Activated CD4-positive, alpha-beta T cell treated with anti-CD3 and anti-CD28 coated beads, Interleukin-2, amount 10 ng/mL, durations not matched to agents 24 days and 14 days (primary cell): ENCODE data around the gene ZNF236. TPM values are rescaled to one million over a fixed set of nuclear protein-coding genes. Genes with fewer than 3 reads are reported as not detected.
A peak's percentile ranks its signal among the peaks of the same experiment; 100 is the strongest.
"Not testable (repeated sequence)": the region's sequence is repeated elsewhere in the genome, so short reads cannot be mapped to it uniquely, and the experiment has no call there.

Experiments
- DNase-seq: peaks from one replicate; pipeline ENCODE4 v3.0.0; 2022
- H3K27ac Mint-ChIP-seq: one replicate; pipeline ENCODE4 v1.8.0; 2022; ENCODE audit warnings: mild to moderate bottlenecking, mixed read lengths
- H3K27me3 Mint-ChIP-seq: one replicate; pipeline ENCODE4 v1.8.0; 2022; ENCODE audit warnings: mixed read lengths
- H3K36me3 Mint-ChIP-seq: one replicate; pipeline ENCODE4 v1.8.0; 2022; ENCODE audit warnings: low read depth, mild to moderate bottlenecking, mixed read lengths
- H3K4me1 Mint-ChIP-seq: one replicate; pipeline ENCODE4 v1.8.0; 2021; ENCODE audit warnings: mixed read lengths
- H3K4me3 Mint-ChIP-seq: one replicate; pipeline ENCODE4 v1.8.0; 2022; ENCODE audit warnings: mild to moderate bottlenecking, moderate library complexity, mixed read lengths
- H3K9me3 Mint-ChIP-seq: one replicate; pipeline ENCODE4 v1.8.0; 2021; ENCODE audit warnings: mixed read lengths
- intact Hi-C: fragments of 100-400 bp; cut with micrococcal nuclease; formaldehyde crosslinking; loops from one replicate; pipeline ENCODE4 v1.15.1; 2023
- total RNA-seq: library from RNA; stranded (reverse); gene quantifications from 2 replicates; pipeline ENCODE4 v1.2.3, GENCODE V29; 2022

Gene ZNF236
- total RNA-seq, 1 donor from 2014 or later = 17.5 TPM

GRCh38 chr18:76958692-76959341 is 136.5 kb downstream of the ZNF236 start:
- Mint-ChIP-seq H3K36me3 (peaks cover 41% of the 10 kb centered on the region), H3K27me3 (no peaks in the 10 kb centered on the region), H3K4me1 (peaks cover 23% of the 10 kb centered on the region), H3K27ac (no peak overlapping the region), H3K4me3 (no peak overlapping the region), H3K9me3 (no peaks in the 10 kb centered on the region)
- no peak for DNase-seq
- intact Hi-C loops = no loop called here

- intact Hi-C loops = no loop called here
- Mint-ChIP-seq H3K27ac (no peak overlapping the region), H3K36me3 (peaks cover 45% of the 10 kb centered on the region), H3K4me3 (no peak overlapping the region), H3K4me1 (peaks cover 28% of the 10 kb centered on the region), H3K27me3 (no peaks in the 10 kb centered on the region), H3K9me3 (no peaks in the 10 kb centered on the region)
- DNase-seq = no peak
Measured at GRCh38 chr18:76959605-76960004, 137.2 kb downstream of the ZNF236 start.

GRCh38 chr18:76960528-76961035 is 138.2 kb downstream of the ZNF236 start:
- Mint-ChIP-seq H3K4me1 (peaks cover 35% of the 10 kb centered on the region), H3K9me3 (no peaks in the 10 kb centered on the region), H3K4me3 (no peak overlapping the region), H3K27me3 (no peaks in the 10 kb centered on the region), H3K27ac (no peak overlapping the region), H3K36me3 (peaks cover 45% of the 10 kb centered on the region)
- no peak for DNase-seq
- intact Hi-C loops = no loop called here

DNA sequence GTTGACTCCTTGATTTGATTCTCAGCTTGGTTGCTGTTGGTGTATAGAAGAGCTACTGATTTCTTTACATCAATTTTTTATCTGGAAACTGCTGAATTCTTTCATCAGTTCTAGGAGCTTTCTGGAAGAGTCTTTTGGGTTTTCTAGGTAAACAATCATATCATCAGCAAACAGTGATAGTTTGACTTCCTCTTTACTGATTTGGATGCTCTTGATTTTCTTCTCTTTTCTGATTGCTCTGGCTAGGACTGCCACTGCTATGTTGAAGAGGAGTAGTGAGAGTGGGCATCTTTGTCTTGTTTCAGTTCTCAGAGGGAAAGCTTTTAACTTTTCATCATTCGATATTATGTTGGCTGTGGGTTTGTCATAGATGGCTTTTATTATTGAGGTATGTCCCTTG is 140.5 kb downstream of the ZNF236 start:
- DNase-seq = no peak
- Mint-ChIP-seq H3K27ac (no peak overlapping the region), H3K9me3 (no peaks in the 10 kb centered on the region), H3K36me3 (peaks cover 40% of the 10 kb centered on the region), H3K4me3 (peak overlapping the region; percentile 27), H3K4me1 (peaks cover 30% of the 10 kb centered on the region), H3K27me3 (no peaks in the 10 kb centered on the region)
- intact Hi-C loops = no loop called here

DNA sequence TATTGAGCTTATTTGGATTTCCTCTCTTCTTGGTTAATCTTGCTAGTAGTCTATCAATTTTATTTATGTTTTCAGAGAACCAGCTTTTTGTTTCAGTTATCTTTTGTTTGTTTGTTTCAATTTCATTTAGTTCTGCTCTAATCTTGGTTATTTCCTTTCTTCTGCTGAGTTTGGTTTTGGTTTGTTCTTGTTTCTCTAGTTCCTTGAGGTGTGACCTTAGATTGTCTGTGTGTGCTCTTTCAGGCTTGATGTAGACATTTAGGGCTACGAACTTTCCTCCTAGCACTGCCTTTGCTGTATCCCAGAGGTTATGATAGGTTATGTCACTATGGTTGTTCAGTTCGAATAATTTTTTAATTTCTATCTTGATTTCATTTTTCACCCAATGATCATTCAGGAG is 141.6 kb downstream of the ZNF236 start:
- Mint-ChIP-seq H3K9me3 (no peaks in the 10 kb centered on the region), H3K4me1 (peaks cover 30% of the 10 kb centered on the region), H3K36me3 (peaks cover 42% of the 10 kb centered on the region), H3K27me3 (no peaks in the 10 kb centered on the region), H3K27ac (peak overlapping the region; percentile 56), H3K4me3 (peak overlapping the region; percentile 27)
- DNase-seq = no peak
- intact Hi-C loops = no loop called here

DNA sequence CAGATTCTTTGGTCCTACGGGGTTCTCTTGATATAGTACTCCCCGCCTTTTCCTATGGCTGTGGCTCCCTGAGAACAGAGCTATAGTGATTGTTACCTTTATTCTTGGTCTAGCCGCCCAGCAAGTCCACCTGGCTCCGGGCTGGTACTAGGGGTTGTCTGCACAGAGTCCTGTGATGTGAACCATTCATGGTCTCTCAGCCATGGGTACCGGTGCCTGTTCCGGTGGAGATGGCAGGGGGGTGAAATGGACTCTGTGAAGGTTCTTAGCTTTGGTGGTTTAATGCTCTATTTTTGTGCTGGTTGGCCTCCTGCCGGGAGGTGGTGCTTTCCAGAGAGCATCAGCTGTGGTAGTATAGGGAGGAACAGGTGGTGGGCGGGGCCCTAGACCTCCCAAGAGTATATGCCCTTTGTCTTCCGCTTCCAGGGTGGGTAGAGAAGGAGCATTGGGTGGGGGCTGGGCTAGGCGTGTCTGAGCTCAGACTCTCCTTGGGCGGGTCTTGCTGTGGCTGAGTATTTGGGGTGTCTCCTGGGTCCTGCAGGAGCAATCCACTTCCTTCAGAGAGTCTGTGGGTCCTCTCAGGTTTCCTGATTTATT is 143.3 kb downstream of the ZNF236 start:
- H3K4me1 Mint-ChIP-seq = peaks cover 30% of the 10 kb centered on the region
- DNase-seq, H3K4me3 Mint-ChIP-seq, H3K27me3 Mint-ChIP-seq, H3K9me3 Mint-ChIP-seq, intact Hi-C loops, H3K27ac Mint-ChIP-seq: not testable (repeated sequence)
- peaks cover 33% of the 10 kb centered on the region for H3K36me3 Mint-ChIP-seq

DNA sequence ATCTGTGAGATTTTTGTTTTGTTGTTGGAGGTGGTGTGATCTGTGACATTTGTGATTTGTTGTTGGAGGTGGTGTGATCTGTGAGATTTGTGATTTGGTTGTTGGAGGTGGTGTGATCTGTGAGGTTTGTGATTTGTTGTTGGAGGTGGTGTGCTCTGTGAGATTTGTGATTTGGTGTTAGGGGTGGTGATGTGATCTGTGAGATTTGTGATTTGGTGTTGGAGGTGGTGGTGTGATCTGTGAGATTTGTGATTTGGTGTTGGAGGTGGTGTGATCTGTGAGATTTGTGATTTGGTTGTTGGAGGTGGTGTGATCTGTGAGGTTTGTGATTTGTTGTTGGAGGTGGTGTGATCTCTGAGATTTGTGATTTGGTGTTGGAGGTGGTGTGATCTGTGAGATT is 144.9 kb downstream of the ZNF236 start:
- intact Hi-C loops, H3K9me3 Mint-ChIP-seq, H3K4me3 Mint-ChIP-seq, DNase-seq, H3K27me3 Mint-ChIP-seq, H3K27ac Mint-ChIP-seq: not testable (repeated sequence)
- Mint-ChIP-seq H3K36me3 (peaks cover 20% of the 10 kb centered on the region), H3K4me1 (peaks cover 34% of the 10 kb centered on the region)

DNA sequence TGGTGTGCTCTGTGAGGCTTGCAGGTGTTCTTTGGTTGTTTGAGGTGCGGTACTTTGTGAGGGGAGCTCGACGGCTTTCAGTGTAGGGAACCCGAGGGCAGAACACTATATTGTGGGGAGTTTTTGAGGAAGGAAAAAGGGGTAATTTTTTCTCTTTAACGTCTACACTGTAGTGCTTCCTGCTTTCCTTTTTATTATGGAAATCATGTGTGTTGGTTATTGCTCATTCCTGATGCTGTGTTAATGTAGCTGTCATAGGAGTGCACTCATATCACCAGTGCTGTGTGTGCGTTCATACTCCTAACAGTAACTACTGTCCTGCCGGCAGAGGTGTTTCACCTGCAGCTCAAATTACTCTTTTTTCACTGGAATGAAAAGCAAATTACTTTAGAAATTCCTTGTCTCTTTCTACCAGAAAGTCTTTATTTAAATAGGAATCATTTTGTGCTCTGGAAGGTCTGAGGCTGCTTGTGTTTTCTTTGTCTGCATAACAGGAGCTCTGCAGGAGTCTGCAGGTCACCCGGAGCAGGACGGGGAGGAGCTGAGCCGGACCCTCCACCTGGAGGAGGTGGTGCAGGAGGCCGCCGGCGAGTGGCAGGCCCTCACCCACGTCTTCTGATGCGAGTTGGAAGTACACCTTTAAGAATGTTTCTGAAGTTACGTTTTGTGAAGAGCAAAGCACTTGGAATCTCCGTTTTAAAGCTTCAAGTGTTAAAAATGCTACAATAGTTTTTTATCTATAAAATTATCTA is 145.5 kb downstream of the ZNF236 start:
- H3K4me1 Mint-ChIP-seq = peaks cover 29% of the 10 kb centered on the region
- H3K36me3 Mint-ChIP-seq = peaks cover 15% of the 10 kb centered on the region
- no peaks in the 10 kb centered on the region for H3K27me3 Mint-ChIP-seq
- no peaks in the 10 kb centered on the region for H3K9me3 Mint-ChIP-seq
- DNase-seq = no peak
- intact Hi-C loops = no loop called here
- no peak overlapping the region for H3K27ac Mint-ChIP-seq
- no peak overlapping the region for H3K4me3 Mint-ChIP-seq

DNA sequence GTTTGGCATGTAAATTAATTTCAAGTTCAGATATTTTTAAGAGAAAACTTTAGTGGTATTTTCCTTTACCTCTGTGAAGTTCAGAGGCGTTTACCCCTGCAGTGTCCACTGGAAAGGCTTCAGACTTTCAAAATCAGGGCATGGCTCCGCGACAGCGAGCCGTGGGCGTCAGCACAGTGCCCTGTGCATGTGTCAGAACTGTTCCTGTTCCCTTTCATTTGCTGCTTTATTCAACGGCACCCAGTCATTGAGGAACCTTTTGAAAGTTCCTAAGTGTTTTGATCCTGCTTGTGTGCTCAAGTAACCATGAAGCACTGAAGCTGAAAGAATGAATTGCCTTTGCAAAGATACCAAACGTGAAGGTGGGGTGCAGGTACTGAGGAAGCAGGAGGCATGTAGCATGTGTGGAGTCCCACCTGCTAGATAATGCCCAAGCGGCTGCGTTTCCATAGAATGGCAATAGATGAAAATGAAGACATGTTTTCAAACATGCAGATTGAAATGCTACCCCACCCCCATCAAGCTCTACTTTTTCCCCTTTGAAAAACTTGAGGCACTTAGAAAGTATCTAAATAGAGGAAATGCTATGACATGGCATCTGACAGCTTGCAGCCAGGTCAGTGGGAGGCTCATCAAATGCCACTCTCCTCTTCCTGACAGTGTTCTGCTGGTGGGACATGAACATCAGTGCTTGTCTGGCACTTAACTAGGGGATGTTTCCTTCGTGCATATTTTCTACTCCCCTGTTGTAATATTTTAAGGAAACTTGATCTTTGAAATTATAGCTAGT is 148.6 kb downstream of the ZNF236 start:
- peaks cover 7% of the 10 kb centered on the region for H3K4me1 Mint-ChIP-seq
- peaks cover 5% of the 10 kb centered on the region for H3K36me3 Mint-ChIP-seq
- H3K27ac Mint-ChIP-seq = no peak overlapping the region
- intact Hi-C loops = no loop called here
- no peak overlapping the region for H3K4me3 Mint-ChIP-seq
- H3K27me3 Mint-ChIP-seq = no peaks in the 10 kb centered on the region
- no peaks in the 10 kb centered on the region for H3K9me3 Mint-ChIP-seq
- no peak for DNase-seq

DNA sequence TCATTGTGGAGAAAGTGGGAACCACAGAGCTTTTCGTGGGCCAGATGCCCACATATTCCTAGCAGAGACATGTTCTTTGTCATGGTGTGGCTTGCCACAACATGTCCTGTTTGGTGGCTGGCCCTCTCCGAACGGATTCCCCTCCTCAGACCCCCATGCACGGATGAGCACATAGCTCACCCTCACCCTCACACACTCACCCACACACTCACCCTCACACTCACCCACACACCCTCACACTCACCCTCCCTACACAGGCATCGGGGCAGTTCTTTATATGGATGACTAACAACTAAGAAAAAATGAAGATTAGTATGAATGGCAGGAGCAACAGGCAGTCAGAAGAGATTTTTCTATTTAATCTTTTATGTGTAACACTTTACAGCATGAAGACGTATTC is 149.9 kb downstream of the ZNF236 start:
- Mint-ChIP-seq H3K27me3 (no peaks in the 10 kb centered on the region), H3K27ac (no peak overlapping the region), H3K36me3 (peaks cover 5% of the 10 kb centered on the region), H3K4me1 (peaks cover 7% of the 10 kb centered on the region), H3K9me3 (no peaks in the 10 kb centered on the region), H3K4me3 (no peak overlapping the region)
- intact Hi-C loops = no loop called here
- no peak for DNase-seq

- no peak overlapping the region for H3K27ac Mint-ChIP-seq
- no peaks in the 10 kb centered on the region for H3K9me3 Mint-ChIP-seq
- H3K4me1 Mint-ChIP-seq = peaks cover 7% of the 10 kb centered on the region
- intact Hi-C loops = no loop called here
- DNase-seq = no peak
- no peaks in the 10 kb centered on the region for H3K27me3 Mint-ChIP-seq
- no peak overlapping the region for H3K4me3 Mint-ChIP-seq
- peaks cover 5% of the 10 kb centered on the region for H3K36me3 Mint-ChIP-seq
Measured at GRCh38 chr18:76972846-76973519, 150.6 kb downstream of the ZNF236 start.

DNA sequence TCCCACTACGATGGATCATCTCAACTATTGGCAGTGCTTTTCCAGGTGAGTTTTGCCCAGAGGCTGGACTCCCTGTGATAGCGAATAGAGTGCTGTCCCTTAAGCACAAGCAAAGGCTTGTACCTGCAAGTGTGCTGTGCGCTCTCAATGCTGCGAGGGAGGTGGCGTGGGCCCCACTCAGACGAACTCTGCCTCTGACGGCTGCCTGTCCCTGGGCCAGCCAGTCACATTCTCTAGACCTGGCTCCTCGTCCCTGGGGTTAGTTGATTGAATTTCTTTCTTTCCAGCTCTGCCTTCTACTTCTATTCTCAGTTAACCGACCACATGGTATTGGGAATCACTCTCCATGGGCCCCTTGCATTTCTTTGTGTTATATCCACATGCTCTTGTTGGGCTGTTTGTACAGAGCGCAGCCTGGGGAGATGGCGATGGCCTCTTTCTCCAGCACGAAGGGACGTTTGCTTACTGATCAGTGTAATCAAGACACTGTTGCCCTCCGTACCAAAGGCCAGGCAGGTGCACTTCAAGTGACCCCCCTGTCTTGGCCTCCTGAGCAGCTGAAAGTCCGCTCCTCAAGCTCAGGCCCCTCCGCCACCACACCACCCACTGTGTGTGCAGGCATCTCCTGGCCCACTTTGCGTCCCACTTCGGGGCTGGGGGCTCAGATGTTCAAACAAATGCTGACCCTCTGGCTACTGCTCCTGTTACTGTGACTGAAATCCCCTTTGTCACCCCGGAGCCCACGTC is 151.3 kb downstream of the ZNF236 start:
- H3K36me3 Mint-ChIP-seq = peaks cover 5% of the 10 kb centered on the region
- H3K4me3 Mint-ChIP-seq = no peak overlapping the region
- DNase-seq = no peak
- H3K4me1 Mint-ChIP-seq = peaks cover 7% of the 10 kb centered on the region
- no peaks in the 10 kb centered on the region for H3K27me3 Mint-ChIP-seq
- H3K27ac Mint-ChIP-seq = no peak overlapping the region
- intact Hi-C loops = no loop called here
- no peaks in the 10 kb centered on the region for H3K9me3 Mint-ChIP-seq

- Mint-ChIP-seq H3K27me3 (no peaks in the 10 kb centered on the region), H3K36me3 (peaks cover 3% of the 10 kb centered on the region), H3K4me1 (peaks cover 7% of the 10 kb centered on the region), H3K9me3 (no peaks in the 10 kb centered on the region), H3K27ac (no peak overlapping the region), H3K4me3 (no peak overlapping the region)
- DNase-seq = no peak
- intact Hi-C loops = no loop called here
Measured at GRCh38 chr18:76974386-76974785, 152.0 kb downstream of the ZNF236 start.
